ENCODE measurements around the gene GPC6.

Gene GPC6

GRCh38 chr13:94345374-94346195 lies 1119.0 kb downstream of the GPC6 start:
- H3K4me3 ChIP-seq (ENCODE audit: low read length) = no peak overlapping the region
- TF ChIP-seq CTCF (conservative IDR thresholded peaks at IDR 0.05; ENCODE audit: low read length) = no peak; the same call in 1 of the 2 replicates
- peak; percentile 59 for DNase-seq (ENCODE audit: low read depth)

DNA sequence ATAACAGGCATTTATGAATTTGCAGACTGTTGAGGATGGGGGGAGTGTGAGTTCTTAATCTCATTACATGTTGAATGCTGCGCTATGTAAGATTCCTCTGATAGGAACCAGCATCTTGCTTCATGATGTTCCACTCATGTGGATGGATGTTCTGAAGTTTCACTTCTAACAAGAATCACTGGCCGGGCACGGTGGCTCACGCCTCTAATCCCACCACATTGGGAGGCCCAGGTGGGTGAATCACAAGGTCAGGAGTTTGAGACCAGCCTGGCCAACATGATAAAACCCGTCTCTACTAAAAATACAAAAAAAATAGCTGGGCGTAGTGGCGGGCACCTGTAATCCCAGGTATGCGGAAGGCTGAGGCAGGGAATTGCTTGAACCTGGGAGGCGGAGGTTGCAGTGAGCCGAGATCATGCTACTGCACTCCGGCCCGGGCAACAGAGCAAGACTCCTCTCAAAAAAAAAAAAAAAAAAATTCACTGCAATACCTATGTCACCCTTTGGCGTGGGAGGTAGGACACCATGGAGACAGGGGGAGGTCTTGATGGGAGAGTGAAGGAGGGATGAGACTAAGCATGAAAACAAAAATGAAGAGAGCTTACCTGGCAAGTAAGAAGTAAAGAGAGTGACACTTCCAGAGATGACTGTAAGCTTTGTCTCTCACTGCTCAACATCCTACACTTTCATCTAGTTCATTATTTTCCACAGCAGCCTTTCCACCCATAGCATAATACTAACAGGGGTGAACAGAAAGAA lies 1119.8 kb downstream of the GPC6 start:
- DNase-seq (ENCODE audit: low read depth) = no peak
- no peak for TF ChIP-seq CTCF (conservative IDR thresholded peaks at IDR 0.05; ENCODE audit: low read length)
- H3K4me3 ChIP-seq (ENCODE audit: low read length) = no peak overlapping the region

DNA sequence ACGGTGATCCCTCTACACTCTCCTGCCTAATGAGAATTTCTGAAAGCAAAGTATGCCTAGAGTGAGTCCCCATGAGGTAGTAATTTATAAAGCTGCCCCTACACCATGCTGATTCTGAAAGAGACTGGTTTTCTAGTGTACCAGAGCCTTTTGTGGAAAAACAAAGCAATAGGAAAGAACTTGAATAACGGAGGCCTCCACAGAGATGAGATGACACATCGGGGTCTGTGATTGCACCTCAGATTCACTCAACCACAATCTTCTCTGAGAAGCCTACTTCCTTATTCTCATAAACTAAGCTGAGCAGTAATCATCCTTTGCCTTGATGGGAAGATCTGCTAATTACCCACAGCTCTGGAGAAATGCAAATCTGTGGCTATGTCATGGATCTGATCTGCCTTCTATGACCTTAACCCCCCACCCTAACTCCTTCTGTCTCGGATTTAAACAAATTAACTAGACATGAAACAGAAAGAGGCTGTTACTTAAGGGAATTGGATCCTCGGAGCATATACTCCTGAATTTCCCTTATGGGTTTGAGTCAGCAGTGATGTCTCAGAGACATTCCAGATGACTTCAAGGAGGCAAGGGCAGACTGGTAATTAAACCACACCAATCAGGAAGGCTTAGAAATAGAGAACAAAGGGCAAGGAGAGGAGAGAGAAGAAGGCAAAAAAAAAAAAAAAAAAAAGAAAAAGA lies 1124.8 kb downstream of the GPC6 start:
- peak overlapping the region; percentile 1; the same call in 1 of the 2 replicates for H3K4me3 ChIP-seq (ENCODE audit: low read length)
- DNase-seq (ENCODE audit: low read depth) = peak; percentile 63
- TF ChIP-seq CTCF (conservative IDR thresholded peaks at IDR 0.05; ENCODE audit: low read length) = no peak

GRCh38 chr13:94352057-94352456 lies 1125.5 kb downstream of the GPC6 start:
- no peak overlapping the region for H3K4me3 ChIP-seq (ENCODE audit: low read length)

GRCh38 chr13:94353167-94353710 lies 1126.6 kb downstream of the GPC6 start:
- TF ChIP-seq CTCF (conservative IDR thresholded peaks at IDR 0.05; ENCODE audit: low read length) = no peak
- no peak overlapping the region for H3K4me3 ChIP-seq (ENCODE audit: low read length)
- DNase-seq (ENCODE audit: low read depth) = no peak

More at GRCh38 chr13:94352057-94352456, 1125.5 kb downstream of the GPC6 start:
- no peak for TF ChIP-seq CTCF (conservative IDR thresholded peaks at IDR 0.05; ENCODE audit: low read length)
- no peak for DNase-seq (ENCODE audit: low read depth)

- no peak for DNase-seq (ENCODE audit: low read depth)
- no peak overlapping the region for H3K4me3 ChIP-seq (ENCODE audit: low read length)
- no peak for TF ChIP-seq CTCF (conservative IDR thresholded peaks at IDR 0.05; ENCODE audit: low read length)
These were observed 1133.3 kb downstream of the GPC6 start for GRCh38 chr13:94359875-94360274.
